WTC11 (cell line): Measurements from ENCODE around the gene ADNP2. TPM values are rescaled to one million over a fixed set of nuclear protein-coding genes. Genes with fewer than 3 reads are reported as not detected.

ENCODE experiments used
- ATAC-seq: fragments of 200-7000 bp; cut with Tn5 transposase; 2 replicates; pipeline ENCODE4 v1.10.0; 2021; ENCODE audit warnings: mild to moderate bottlenecking, moderate library complexity
- CTCF ChIA-PET: fragments of 300-600 bp; sonication (Branson Sonifier 250); formaldehyde crosslinking; loops from one replicate; lab custom pipeline; 2021; ENCODE audit warnings: antibody characterized with exemption; lab: Charles Lee
- POLR2A ChIA-PET: fragments of 350-600 bp; sonication (Branson Sonifier 250); formaldehyde crosslinking; loops from one replicate; lab custom pipeline; 2021; ENCODE audit warnings: antibody characterized with exemption; lab: Charles Lee
- DNase-seq: peaks from one replicate; pipeline ENCODE4 v3.0.0; 2021; ENCODE audit warnings: low spot score
- H3K27ac Mint-ChIP-seq: 2 replicates; pipeline ENCODE4 v1.8.0; 2021; ENCODE audit warnings: mixed read lengths
- H3K27me3 Mint-ChIP-seq: 2 replicates; pipeline ENCODE4 v1.8.0; 2021; ENCODE audit warnings: low read depth, mild to moderate bottlenecking, moderate library complexity, mixed read lengths
- H3K36me3 Mint-ChIP-seq: 2 replicates; pipeline ENCODE4 v1.8.0; 2021; ENCODE audit warnings: mixed read lengths
- H3K4me1 Mint-ChIP-seq: 2 replicates; pipeline ENCODE4 v1.8.0; 2022; ENCODE audit warnings: mixed read lengths
- H3K4me3 Mint-ChIP-seq: 2 replicates; pipeline ENCODE4 v1.8.0; 2021; ENCODE audit warnings: mild to moderate bottlenecking, moderate library complexity, mixed read lengths
- H3K9me3 Mint-ChIP-seq: 2 replicates; pipeline ENCODE4 v1.8.0; 2021; ENCODE audit warnings: mixed read lengths
- AFF4 ChIP-seq: sonication (generic); formaldehyde crosslinking; IDR thresholded peaks from 2 replicates; pipeline ENCODE4 v1.8.1; 2023; ENCODE audit warnings: mild to moderate bottlenecking, missing genetic modification reagents, borderline replicate concordance
- CDX4 ChIP-seq: fragments of 250-450 bp; sonication (Bioruptor Pico); IDR thresholded peaks from 2 replicates; pipeline ENCODE4 v1.9.0; 2021; ENCODE audit warnings: moderate library complexity, mild to moderate bottlenecking, inconsistent platforms, borderline replicate concordance
- CREM ChIP-seq: sonication (generic); formaldehyde crosslinking; IDR thresholded peaks from 2 replicates; pipeline ENCODE4 v1.8.1; 2022; ENCODE audit warnings: mild to moderate bottlenecking, missing genetic modification reagents, moderate library complexity
- JUN ChIP-seq: sonication (generic); formaldehyde crosslinking; IDR thresholded peaks from 2 replicates; pipeline ENCODE4 v1.8.0; 2023; ENCODE audit warnings: mild to moderate bottlenecking, missing genetic modification reagents
- PRDM15 ChIP-seq: sonication (generic); formaldehyde crosslinking; IDR thresholded peaks from 2 replicates; pipeline ENCODE4 v1.8.0; 2022; ENCODE audit warnings: missing genetic modification reagents
- PREB ChIP-seq: sonication (generic); formaldehyde crosslinking; IDR thresholded peaks from 2 replicates; pipeline ENCODE4 v1.8.1; 2022; ENCODE audit warnings: mild to moderate bottlenecking, missing genetic modification reagents, moderate library complexity, borderline replicate concordance
- SP1 ChIP-seq: sonication (generic); formaldehyde crosslinking; conservative IDR thresholded peaks from 2 replicates; pipeline ENCODE4 v1.8.1; 2022; ENCODE audit warnings: missing genetic modification reagents
- TP53 ChIP-seq: sonication (generic); formaldehyde crosslinking; IDR thresholded peaks from 2 replicates; pipeline ENCODE4 v1.8.1; 2023; ENCODE audit warnings: mild to moderate bottlenecking, missing genetic modification reagents
- ZMAT4 ChIP-seq: fragments of 250-450 bp; sonication (Bioruptor Pico); IDR thresholded peaks from 2 replicates; pipeline ENCODE4 v1.9.0; 2021; ENCODE audit warnings: mild to moderate bottlenecking
- ZNF219 ChIP-seq: sonication (generic); formaldehyde crosslinking; IDR thresholded peaks from 2 replicates; pipeline ENCODE4 v1.8.0; 2023; ENCODE audit warnings: missing genetic modification reagents, mild to moderate bottlenecking, borderline replicate concordance
- ZNF317 ChIP-seq: sonication (generic); formaldehyde crosslinking; IDR thresholded peaks from 2 replicates; pipeline ENCODE4 v1.8.1; 2023; ENCODE audit warnings: low read depth, mild to moderate bottlenecking, moderate library complexity, missing genetic modification reagents, borderline replicate concordance
- ZNF425 ChIP-seq: fragments of 250-450 bp; sonication (Bioruptor Pico); conservative IDR thresholded peaks from 2 replicates; pipeline ENCODE4 v1.9.0; 2021; ENCODE audit warnings: mild to moderate bottlenecking
- total RNA-seq: library from RNA; stranded (reverse); gene quantifications from 3 replicates; pipeline ENCODE4 v1.2.3, GENCODE V29; 2021

ADNP2 gene
- total RNA-seq, 1 experiment from 2014 or later = 56.0 TPM

GRCh38 chr18:80095414-80095813 is 13.6 kb upstream of the ADNP2 start (continued):
- no peak for TF ChIP-seq PRDM15 (CRISPR knock-in tag)
- TF ChIP-seq AFF4 (CRISPR knock-in tag) = no peak
- no peak for TF ChIP-seq PREB (CRISPR knock-in tag)
- no peak for TF ChIP-seq ZMAT4 (CRISPR knock-in tag)
- no peak for TF ChIP-seq CREM (CRISPR knock-in tag)

GRCh38 chr18:80096032-80096565 is 13.0 kb upstream of the ADNP2 start:
- H3K36me3 Mint-ChIP-seq = no peaks in the 10 kb centered on the region; the same call in 1 of the 2 replicates
- TF ChIP-seq SP1 (CRISPR knock-in tag) (no peak), TP53 (CRISPR knock-in tag) (no peak), CREM (CRISPR knock-in tag) (no peak), ZNF425 (CRISPR knock-in tag) (no peak), CDX4 (CRISPR knock-in tag) (no peak), PREB (CRISPR knock-in tag) (no peak), JUN (CRISPR knock-in tag) (no peak), ZMAT4 (CRISPR knock-in tag) (no peak), ZNF219 (CRISPR knock-in tag) (no peak), ZNF317 (CRISPR knock-in tag) (no peak)
- DNase-seq (no peak), ATAC-seq (no peak)
- ChIA-PET CTCF (no interaction called here), POLR2A (interaction anchor here (0.5 kb wide), 1 partner anchor 143 kb away, joined by 3 read pairs; no protein-coding TSS in a partner anchor)
- H3K4me3 Mint-ChIP-seq = no peak overlapping the region
- H3K27ac Mint-ChIP-seq = no peak overlapping the region
- 0 out of 2 replicates have a peak, but pooled peaks cover 6% of the 10 kb centered on the region for H3K4me1 Mint-ChIP-seq
- H3K9me3 Mint-ChIP-seq = peaks cover 48% of the 10 kb centered on the region
- peaks cover 6% of the 10 kb centered on the region for H3K27me3 Mint-ChIP-seq
